HG02840 (cell line): ENCODE results near the gene DMRTB1.

ENCODE experiments used
- ATAC-seq: cut with Tn5 transposase; IDR thresholded peaks from one replicate; pipeline ENCODE4 v1.9.1; 2021; ENCODE audit warnings: mild to moderate bottlenecking, moderate library complexity, moderate number of reproducible peaks; ENCODE audit not compliant: unreplicated experiment, low FRiP score

Gene DMRTB1

GRCh38 chr1:53462769-53463501 is 3.7 kb downstream of the DMRTB1 start:
- no peak for ATAC-seq

- ATAC-seq, result no peak
These were observed 5.0 kb downstream of the DMRTB1 start for GRCh38 chr1:53463961-53464899.

GRCh38 chr1:53465023-53465957 is 6.1 kb downstream of the DMRTB1 start:
- no peak for ATAC-seq

- ATAC-seq, result no peak
These were observed 8.2 kb downstream of the DMRTB1 start for GRCh38 chr1:53467391-53467790.

GRCh38 chr1:53468374-53468773 is 9.2 kb downstream of the DMRTB1 start:
- no peak for ATAC-seq

- no peak for ATAC-seq
These were observed 10.2 kb downstream of the DMRTB1 start for GRCh38 chr1:53469373-53469772.

GRCh38 chr1:53470155-53470554 is 11.0 kb downstream of the DMRTB1 start:
- no peak for ATAC-seq

GRCh38 chr1:53470584-53470983 is 11.4 kb downstream of the DMRTB1 start:
- ATAC-seq, result no peak

- no peak for ATAC-seq
These were observed 11.8 kb downstream of the DMRTB1 start for GRCh38 chr1:53471000-53471399.

GRCh38 chr1:53473463-53473862 is 14.3 kb downstream of the DMRTB1 start:
- no peak for ATAC-seq

- no peak for ATAC-seq
These were observed 16.5 kb downstream of the DMRTB1 start for GRCh38 chr1:53475664-53476063.

- ATAC-seq, result no peak
These were observed 17.4 kb downstream of the DMRTB1 start for GRCh38 chr1:53476579-53476978.

- ATAC-seq, result no peak
These were observed 18.7 kb downstream of the DMRTB1 start for GRCh38 chr1:53477651-53478501.

GRCh38 chr1:53478502-53478818 is 19.3 kb downstream of the DMRTB1 start:
- ATAC-seq, result no peak

- no peak for ATAC-seq
These were observed 21.5 kb downstream of the DMRTB1 start for GRCh38 chr1:53480678-53481077.

GRCh38 chr1:53481456-53481855 is 22.3 kb downstream of the DMRTB1 start:
- no peak for ATAC-seq

- ATAC-seq, result no peak
These were observed 23.4 kb downstream of the DMRTB1 start for GRCh38 chr1:53482441-53483153.

GRCh38 chr1:53483170-53483569 is 24.0 kb downstream of the DMRTB1 start:
- ATAC-seq, result no peak

GRCh38 chr1:53483656-53484055 is 24.5 kb downstream of the DMRTB1 start:
- no peak for ATAC-seq
